ENCODE data around the gene CCDC183. TPM values are rescaled to one million over a fixed set of nuclear protein-coding genes. Genes with fewer than 3 reads are reported as not detected.

The CCDC183 gene
- total and polyA plus RNA-seq, 4 donors = 0.38 to 4.6 (median 2.2) TPM

GRCh38 chr9:136748201-136748600 is 47.9 kb upstream of the CCDC183 start, which contains the start of gene LCN6:
TSS of gene LCN6 (minus strand) at chr9:136748525. CDS start at chr9:136748483, 42 bp downstream.
- peaks cover 0 to 2% (median 0%) of the 10 kb centered on the region in 3 donors for H3K27me3 ChIP-seq (ENCODE audit: control insufficient read depth in 3 of 3, insufficient read depth in 3 of 3, low read length in 2 of 3)
- no peak for TF ChIP-seq CTCF (IDR thresholded peaks at IDR 0.05; ENCODE audit: control extremely low read depth, extremely low read depth)
- no peak within 1 kb of the TSS for H3K27ac ChIP-seq (ENCODE audit: low read depth in 1 of 2, low read length in 1 of 2)
- no peaks in the 10 kb centered on the region for H3K4me1 ChIP-seq (ENCODE audit: control insufficient read depth in 5 of 5, insufficient read depth in 5 of 5, low read length in 5 of 5)
- no peak for DNase-seq
- no peak within 1 kb of the TSS for H3K9ac ChIP-seq (ENCODE audit: insufficient read depth in 1 of 2, low read length in 2 of 2)
- WGBS, 2 donors = 77 to 80% methylated on average over 8 of the region's 8 CpGs
- no peak within 1 kb of the TSS for H3K4me3 ChIP-seq
- no peak for ATAC-seq (ENCODE audit: insufficient read depth, low FRiP score)
- peaks cover 0 to 4% (median 0%) of the 10 kb centered on the region in 4 donors for H3K9me3 ChIP-seq (ENCODE audit: control insufficient read depth in 4 of 4, insufficient read depth in 3 of 4, low read length in 3 of 4)
- no peaks in the 10 kb centered on the region for H3K36me3 ChIP-seq (ENCODE audit: control insufficient read depth in 4 of 4, insufficient read depth in 4 of 4, low read length in 4 of 4)

- DNase-seq (no peak), ATAC-seq (ENCODE audit: insufficient read depth, low FRiP score) (no peak)
- no peak overlapping the region for H3K4me3 ChIP-seq
- H3K4me1 ChIP-seq (ENCODE audit: control insufficient read depth in 5 of 5, insufficient read depth in 5 of 5, low read length in 5 of 5) = no peaks in the 10 kb centered on the region
- no peaks in the 10 kb centered on the region for H3K27me3 ChIP-seq (ENCODE audit: control insufficient read depth in 3 of 3, insufficient read depth in 3 of 3, low read length in 2 of 3)
- no peaks in the 10 kb centered on the region for H3K36me3 ChIP-seq (ENCODE audit: control insufficient read depth in 4 of 4, insufficient read depth in 4 of 4, low read length in 4 of 4)
- no peak overlapping the region for H3K27ac ChIP-seq (ENCODE audit: low read depth in 1 of 2, low read length in 1 of 2)
- H3K9ac ChIP-seq (ENCODE audit: insufficient read depth in 1 of 2, low read length in 2 of 2) = no peak overlapping the region
- 63 to 68% methylated on average over 21 of the region's 21 CpGs for WGBS, 2 donors
- peaks cover 0 to 4% (median 0%) of the 10 kb centered on the region in 4 donors for H3K9me3 ChIP-seq (ENCODE audit: control insufficient read depth in 4 of 4, insufficient read depth in 3 of 4, low read length in 3 of 4)
- no peak for TF ChIP-seq CTCF (IDR thresholded peaks at IDR 0.05; ENCODE audit: control extremely low read depth, extremely low read depth)
Measured at GRCh38 chr9:136748666-136749611, 47.2 kb upstream of the CCDC183 start.

- H3K27ac ChIP-seq (ENCODE audit: low read depth in 1 of 2, low read length in 1 of 2) = no peak overlapping the region
- WGBS, 2 donors = 58 to 69% methylated on average over 2 of the region's 2 CpGs
- no peak for TF ChIP-seq CTCF (IDR thresholded peaks at IDR 0.05; ENCODE audit: control extremely low read depth, extremely low read depth)
- H3K4me1 ChIP-seq (ENCODE audit: control insufficient read depth in 5 of 5, insufficient read depth in 5 of 5, low read length in 5 of 5) = no peaks in the 10 kb centered on the region
- no peak for ATAC-seq (ENCODE audit: insufficient read depth, low FRiP score)
- H3K9me3 ChIP-seq (ENCODE audit: control insufficient read depth in 4 of 4, insufficient read depth in 3 of 4, low read length in 3 of 4) = peaks cover 0 to 4% (median under 1%) of the 10 kb centered on the region in 4 donors
- no peaks in the 10 kb centered on the region for H3K36me3 ChIP-seq (ENCODE audit: control insufficient read depth in 4 of 4, insufficient read depth in 4 of 4, low read length in 4 of 4)
- DNase-seq = no peak
- H3K4me3 ChIP-seq = no peak overlapping the region
- H3K27me3 ChIP-seq (ENCODE audit: control insufficient read depth in 3 of 3, insufficient read depth in 3 of 3, low read length in 2 of 3) = no peaks in the 10 kb centered on the region
- H3K9ac ChIP-seq (ENCODE audit: insufficient read depth in 1 of 2, low read length in 2 of 2) = no peak overlapping the region
Measured at GRCh38 chr9:136750526-136750925, 45.6 kb upstream of the CCDC183 start.

Measured in lung (tissue), 12 donors.